HEK293 (cell line): ENCODE results near the gene HSDL1.

Experiments
- CTCF ChIA-PET: fragments of 350-600 bp; formaldehyde crosslinking; extraction: SDS; loops from one replicate; lab custom pipeline; 2021; ENCODE audit warnings: antibody characterized with exemption; lab: Yijun Ruan, JAX
- POLR2A ChIA-PET: fragments of 300-600 bp; formaldehyde crosslinking; extraction: SDS; loops from one replicate; lab custom pipeline; 2020; ENCODE audit warnings: antibody characterized with exemption, inconsistent platforms; lab: Yijun Ruan, JAX
- H3K27ac ChIP-seq: fragments of 200-500 bp; sonication (Bioruptor generic); 2 replicates; pipeline ENCODE4 v1.5.1; 2014; ENCODE audit warnings: low read depth, low read length, control low read depth, inconsistent platforms; ENCODE audit errors: extremely low read depth
- H3K36me3 ChIP-seq, 2 experiments: fragments of 200-500 bp in 1 of 2; sonication (Bioruptor generic) in 1 of 2; 1 replicate in 1 of 2; 2 replicates in 1 of 2; pipeline ENCODE4 v1.5.1; 2014 to 2017; ENCODE audit warnings: inconsistent platforms in 2 of 2, low read length in 2 of 2; ENCODE audit not compliant: control insufficient read depth in 2 of 2, insufficient read depth in 1 of 2
- H3K4me1 ChIP-seq: fragments of 200-500 bp; sonication (Bioruptor generic); 2 replicates; pipeline ENCODE4 v1.5.1; 2014; ENCODE audit warnings: mild to moderate bottlenecking, low read length, inconsistent platforms; ENCODE audit not compliant: control insufficient read depth, insufficient read depth
- H3K4me3 ChIP-seq: 2 replicates; pipeline ENCODE4 v1.5.1; 2011; ENCODE audit warnings: low read depth, mild to moderate bottlenecking, control low read depth, low read length, moderate library complexity
- H3K9me3 ChIP-seq: fragments of 200-500 bp; sonication (Bioruptor generic); 2 replicates; pipeline ENCODE4 v1.5.1; 2014; ENCODE audit warnings: low read depth, low read length, inconsistent platforms; ENCODE audit not compliant: control insufficient read depth, insufficient read depth
- GLIS1 ChIP-seq: fragments of 450-650 bp; formaldehyde crosslinking; IDR thresholded peaks from 2 replicates; pipeline ENCODE4 v1.5.1; 2016; ENCODE audit warnings: missing biosample characterization, missing genetic modification characterization
- KLF1 ChIP-seq: fragments of 450-650 bp; formaldehyde crosslinking; IDR thresholded peaks from 2 replicates; pipeline ENCODE4 v1.5.1; 2016; ENCODE audit warnings: missing biosample characterization, missing genetic modification characterization
- PBX3 ChIP-seq: sonication (generic); formaldehyde crosslinking; IDR thresholded peaks from 2 replicates; pipeline ENCODE4 v1.8.1; 2022; ENCODE audit warnings: mild to moderate bottlenecking, moderate library complexity, missing genetic modification reagents
- PRDM4 ChIP-seq: fragments of 450-650 bp; formaldehyde crosslinking; IDR thresholded peaks from 2 replicates; pipeline ENCODE4 v1.5.1; 2017; ENCODE audit warnings: missing biosample characterization, missing genetic modification characterization
- YY2 ChIP-seq: fragments of 450-650 bp; formaldehyde crosslinking; IDR thresholded peaks from 2 replicates; pipeline ENCODE4 v1.5.1; 2016; ENCODE audit warnings: missing biosample characterization, missing genetic modification characterization
- ZBTB17 ChIP-seq: fragments of 450-650 bp; formaldehyde crosslinking; IDR thresholded peaks from 2 replicates; pipeline ENCODE4 v1.5.1; 2016; ENCODE audit warnings: missing biosample characterization, missing genetic modification characterization
- ZBTB7A ChIP-seq: fragments of 450-650 bp; formaldehyde crosslinking; IDR thresholded peaks from 2 replicates; pipeline ENCODE4 v1.5.1; 2016; ENCODE audit warnings: low read depth, missing biosample characterization, missing genetic modification characterization
- ZIC2 ChIP-seq: fragments of 450-650 bp; formaldehyde crosslinking; IDR thresholded peaks from 2 replicates; pipeline ENCODE4 v1.5.1; 2016; ENCODE audit warnings: missing biosample characterization, missing genetic modification characterization
- ZNF140 ChIP-seq: fragments of 450-650 bp; formaldehyde crosslinking; IDR thresholded peaks from 2 replicates; pipeline ENCODE4 v1.5.1; 2016; ENCODE audit warnings: missing biosample characterization, missing genetic modification characterization
- ZNF214 ChIP-seq: fragments of 450-650 bp; formaldehyde crosslinking; IDR thresholded peaks from 2 replicates; pipeline ENCODE4 v1.5.1; 2017; ENCODE audit warnings: missing biosample characterization, mild to moderate bottlenecking, missing genetic modification characterization, borderline replicate concordance
- ZNF280D ChIP-seq: fragments of 450-650 bp; formaldehyde crosslinking; IDR thresholded peaks from 2 replicates; pipeline ENCODE4 v1.5.1; 2016; ENCODE audit warnings: missing biosample characterization, missing genetic modification characterization
- ZNF302 ChIP-seq: fragments of 450-650 bp; formaldehyde crosslinking; IDR thresholded peaks from 2 replicates; pipeline ENCODE4 v1.5.1; 2016; ENCODE audit warnings: missing biosample characterization, missing genetic modification characterization, low read depth
- ZNF341 ChIP-seq: fragments of 450-650 bp; formaldehyde crosslinking; IDR thresholded peaks from 2 replicates; pipeline ENCODE4; 2016; ENCODE audit warnings: low read depth, missing biosample characterization, missing genetic modification characterization
- ZNF354C ChIP-seq: fragments of 450-650 bp; formaldehyde crosslinking; IDR thresholded peaks from 2 replicates; pipeline ENCODE4 v1.5.1; 2016; ENCODE audit warnings: missing biosample characterization, missing genetic modification characterization, low read depth, borderline replicate concordance
- ZNF366 ChIP-seq: fragments of 450-650 bp; formaldehyde crosslinking; conservative IDR thresholded peaks from 2 replicates; pipeline ENCODE4 v1.5.1; 2016; ENCODE audit warnings: missing biosample characterization, missing genetic modification characterization
- ZNF391 ChIP-seq: fragments of 450-650 bp; formaldehyde crosslinking; IDR thresholded peaks from 2 replicates; pipeline ENCODE4 v1.5.1; 2016; ENCODE audit warnings: low read depth, missing biosample characterization, missing genetic modification characterization, borderline replicate concordance
- ZNF423 ChIP-seq: fragments of 450-650 bp; formaldehyde crosslinking; IDR thresholded peaks from 2 replicates; pipeline ENCODE4 v1.5.1; 2016; ENCODE audit warnings: missing biosample characterization, missing genetic modification characterization
- ZNF426 ChIP-seq: fragments of 450-650 bp; formaldehyde crosslinking; IDR thresholded peaks from 2 replicates; pipeline ENCODE4 v1.5.1; 2017; ENCODE audit warnings: missing biosample characterization, missing genetic modification characterization, mild to moderate bottlenecking, inconsistent platforms, moderate library complexity
- ZNF473 ChIP-seq: fragments of 450-650 bp; formaldehyde crosslinking; IDR thresholded peaks from 2 replicates; pipeline ENCODE4 v1.5.1; 2017; ENCODE audit warnings: missing biosample characterization, missing genetic modification characterization
- ZNF521 ChIP-seq: fragments of 450-650 bp; formaldehyde crosslinking; IDR thresholded peaks from 2 replicates; pipeline ENCODE4 v1.5.1; 2017; ENCODE audit warnings: missing biosample characterization, mild to moderate bottlenecking, missing genetic modification characterization
- ZNF530 ChIP-seq: fragments of 450-650 bp; formaldehyde crosslinking; IDR thresholded peaks from 2 replicates; pipeline ENCODE4 v1.5.1; 2016; ENCODE audit warnings: low read depth, missing biosample characterization, missing genetic modification characterization
- ZNF555 ChIP-seq: fragments of 450-650 bp; formaldehyde crosslinking; conservative IDR thresholded peaks from 2 replicates; pipeline ENCODE4 v1.5.1; 2017; ENCODE audit warnings: missing biosample characterization, mild to moderate bottlenecking, missing genetic modification characterization, inconsistent platforms
- ZNF585B ChIP-seq: fragments of 450-650 bp; formaldehyde crosslinking; IDR thresholded peaks from 2 replicates; pipeline ENCODE4 v1.5.1; 2016; ENCODE audit warnings: missing biosample characterization, missing genetic modification characterization
- ZNF670 ChIP-seq: fragments of 450-650 bp; formaldehyde crosslinking; IDR thresholded peaks from 2 replicates; pipeline ENCODE4 v1.5.1; 2016; ENCODE audit warnings: missing biosample characterization, missing genetic modification characterization, low read depth
- ZNF791 ChIP-seq: fragments of 450-650 bp; formaldehyde crosslinking; IDR thresholded peaks from 2 replicates; pipeline ENCODE4 v1.5.1; 2016; ENCODE audit warnings: missing biosample characterization, missing genetic modification characterization

Gene HSDL1

GRCh38 chr16:84087001-84087400 lies 58.0 kb downstream of the HSDL1 start (continued):
- no peak for TF ChIP-seq ZNF280D (tag by site-specific recombination)
- no peak for TF ChIP-seq ZNF791 (tag by site-specific recombination)
- no peak for TF ChIP-seq ZNF670 (tag by site-specific recombination)
- TF ChIP-seq ZBTB7A (tag by site-specific recombination), result no peak
- TF ChIP-seq ZNF214 (tag by site-specific recombination), result no peak
- no peak for TF ChIP-seq ZNF473
- TF ChIP-seq, all 188 proteins: peak for 0

GRCh38 chr16:84086341-84086740 lies 58.6 kb downstream of the HSDL1 start:
- no peaks in the 10 kb centered on the region for H3K4me1 ChIP-seq
- TF ChIP-seq ZNF585B (tag by site-specific recombination), result no peak
- no peak for TF ChIP-seq GLIS1 (tag by site-specific recombination)
- no peak for TF ChIP-seq YY2 (tag by site-specific recombination)
- TF ChIP-seq ZNF366 (tag by site-specific recombination), result no peak
- no peak for TF ChIP-seq ZNF423
- no peak for TF ChIP-seq ZNF354C (tag by site-specific recombination)
- TF ChIP-seq ZBTB17 (tag by site-specific recombination), result no peak
- no peak for TF ChIP-seq ZNF426
- no peak for TF ChIP-seq ZIC2 (tag by site-specific recombination)
- no peak for TF ChIP-seq ZNF555 (tag by site-specific recombination)
- TF ChIP-seq PBX3 (CRISPR knock-in tag), result no peak
- no peak for TF ChIP-seq ZNF302 (tag by site-specific recombination)
- TF ChIP-seq ZNF140 (tag by site-specific recombination), result no peak
- TF ChIP-seq ZNF391, result no peak
- TF ChIP-seq ZNF521, result no peak
- TF ChIP-seq, all 188 proteins: peak for 0
- CTCF ChIA-PET, result interaction anchor here (0.6 to 6.7 kb wide), 11 partner anchors 10 to 222 kb away, joined by 3 to 65 read pairs (median 5); partner anchors contain the start of genes MBTPS1 and TAF1C
- Histone ChIP-seq H3K27ac (no peak overlapping the region), H3K36me3 (peaks cover 10 to 94% of the 10 kb centered on the region in 2 experiments; a peak in 2 of 3 replicates), H3K4me3 (no peak overlapping the region), H3K9me3 (no peaks in the 10 kb centered on the region)
- POLR2A ChIA-PET, result no interaction called here

GRCh38 chr16:84085773-84086172 lies 59.2 kb downstream of the HSDL1 start:
- peaks cover 7 to 94% of the 10 kb centered on the region in 2 experiments; a peak in 2 of 3 replicates for H3K36me3 ChIP-seq
- H3K4me1 ChIP-seq, result no peaks in the 10 kb centered on the region
- no peak overlapping the region for H3K27ac ChIP-seq
- ChIA-PET POLR2A (no interaction called here), CTCF (interaction anchor here (0.6 to 6.7 kb wide), 10 partner anchors 11 to 222 kb away, joined by 3 to 65 read pairs (median 10); partner anchors contain the start of gene TAF1C)
- H3K4me3 ChIP-seq, result no peak overlapping the region
- no peaks in the 10 kb centered on the region for H3K9me3 ChIP-seq
- TF ChIP-seq PRDM4 (tag by site-specific recombination), result no peak
- no peak for TF ChIP-seq ZNF341
- no peak for TF ChIP-seq KLF1
- no peak for TF ChIP-seq ZNF530 (tag by site-specific recombination)
- TF ChIP-seq, all 188 proteins: peak for 0
